ENCODE data around the gene ZBTB20. TPM values are rescaled to one million over a fixed set of nuclear protein-coding genes. Genes with fewer than 3 reads are reported as not detected.

The ZBTB20 gene
- total RNA-seq, 1 experiment from 2014 or later = 10.7 TPM

- no peaks in the 10 kb centered on the region for H3K36me3 Mint-ChIP-seq (ENCODE audit: insufficient read depth, unreplicated experiment)
- ChIA-PET CTCF (interaction anchor here (0.6 kb wide), 1 partner anchor 1525 kb away, joined by 6 read pairs; no protein-coding TSS in a partner anchor), POLR2A (no interaction called here)
- H3K27me3 Mint-ChIP-seq (ENCODE audit: insufficient read depth, unreplicated experiment) = no peaks in the 10 kb centered on the region
- no TSS peak for BruUV-seq (replicated peaks)
- no peaks in the 10 kb centered on the region for H3K4me1 Mint-ChIP-seq (ENCODE audit: insufficient read depth, unreplicated experiment)
- TF ChIP-seq CTCF (IDR thresholded peaks at IDR 0.05; ENCODE audit: unreplicated experiment) = no peak
- no peak overlapping the region for H3K4me3 Mint-ChIP-seq (ENCODE audit: unreplicated experiment)
- no peak for DNase-seq (ENCODE audit: unreplicated experiment)
- intact Hi-C loops (cut with micrococcal nuclease) = no loop called here
- no peak overlapping the region for H3K27ac Mint-ChIP-seq (ENCODE audit: low read depth, unreplicated experiment)
- H3K9me3 Mint-ChIP-seq (ENCODE audit: unreplicated experiment) = no peaks in the 10 kb centered on the region
Observed at GRCh38 chr3:114690911-114691310, 456.2 kb downstream of the ZBTB20 start.

- ChIA-PET POLR2A (no interaction called here), CTCF (no interaction called here)
- no TSS peak for BruUV-seq (replicated peaks)
- H3K36me3 Mint-ChIP-seq (ENCODE audit: insufficient read depth, unreplicated experiment) = no peaks in the 10 kb centered on the region
- H3K4me1 Mint-ChIP-seq (ENCODE audit: insufficient read depth, unreplicated experiment) = no peaks in the 10 kb centered on the region
- DNase-seq (ENCODE audit: unreplicated experiment) = no peak
- no peak overlapping the region for H3K4me3 Mint-ChIP-seq (ENCODE audit: unreplicated experiment)
- intact Hi-C loops (cut with micrococcal nuclease) = no loop called here
- TF ChIP-seq CTCF (IDR thresholded peaks at IDR 0.05; ENCODE audit: unreplicated experiment) = no peak
- H3K27ac Mint-ChIP-seq (ENCODE audit: low read depth, unreplicated experiment) = no peak overlapping the region
- no peaks in the 10 kb centered on the region for H3K9me3 Mint-ChIP-seq (ENCODE audit: unreplicated experiment)
- H3K27me3 Mint-ChIP-seq (ENCODE audit: insufficient read depth, unreplicated experiment) = no peaks in the 10 kb centered on the region
Observed at GRCh38 chr3:114687151-114687550, 459.9 kb downstream of the ZBTB20 start.

- TF ChIP-seq CTCF (IDR thresholded peaks at IDR 0.05; ENCODE audit: unreplicated experiment) = no peak
- Mint-ChIP-seq H3K9me3 (ENCODE audit: unreplicated experiment) (no peaks in the 10 kb centered on the region), H3K4me3 (ENCODE audit: unreplicated experiment) (no peak overlapping the region), H3K27me3 (ENCODE audit: insufficient read depth, unreplicated experiment) (no peaks in the 10 kb centered on the region), H3K27ac (ENCODE audit: low read depth, unreplicated experiment) (no peak overlapping the region), H3K4me1 (ENCODE audit: insufficient read depth, unreplicated experiment) (no peaks in the 10 kb centered on the region), H3K36me3 (ENCODE audit: insufficient read depth, unreplicated experiment) (no peaks in the 10 kb centered on the region)
- POLR2A ChIA-PET = no interaction called here
- CTCF ChIA-PET = no interaction called here
- intact Hi-C loops (cut with micrococcal nuclease) = no loop called here
- no peak for DNase-seq (ENCODE audit: unreplicated experiment)
- BruUV-seq (replicated peaks) = no TSS peak
Observed at GRCh38 chr3:114686621-114687020, 460.5 kb downstream of the ZBTB20 start.

GRCh38 chr3:114685161-114685560, 461.9 kb downstream of the ZBTB20 start:
- no peaks in the 10 kb centered on the region for H3K36me3 Mint-ChIP-seq (ENCODE audit: insufficient read depth, unreplicated experiment)
- intact Hi-C loops (cut with micrococcal nuclease) = no loop called here
- no TSS peak for BruUV-seq (replicated peaks)
- no peak for DNase-seq (ENCODE audit: unreplicated experiment)
- TF ChIP-seq CTCF (IDR thresholded peaks at IDR 0.05; ENCODE audit: unreplicated experiment) = no peak
- H3K9me3 Mint-ChIP-seq (ENCODE audit: unreplicated experiment) = no peaks in the 10 kb centered on the region
- no peak overlapping the region for H3K4me3 Mint-ChIP-seq (ENCODE audit: unreplicated experiment)
- ChIA-PET CTCF (interaction anchor here (0.9 kb wide), 2 partner anchors 18 to 189 kb away, joined by 3 read pairs; no protein-coding TSS in a partner anchor), POLR2A (no interaction called here)
- no peaks in the 10 kb centered on the region for H3K27me3 Mint-ChIP-seq (ENCODE audit: insufficient read depth, unreplicated experiment)
- no peak overlapping the region for H3K27ac Mint-ChIP-seq (ENCODE audit: low read depth, unreplicated experiment)
- no peaks in the 10 kb centered on the region for H3K4me1 Mint-ChIP-seq (ENCODE audit: insufficient read depth, unreplicated experiment)

Measured in MCF 10A (cell line).